ENCODE measurements around the gene TRABD2B.
"Not testable (repeated sequence)": the region's sequence is repeated elsewhere in the genome, so short reads cannot be mapped to it uniquely, and the experiment has no call there.

TRABD2B gene

GRCh38 chr1:47970882-47971281, 26.3 kb downstream of the TRABD2B start:
- in situ Hi-C loops (cut with MboI; ENCODE audit: low sequenced_read_pairs), result no loop called here

DNA sequence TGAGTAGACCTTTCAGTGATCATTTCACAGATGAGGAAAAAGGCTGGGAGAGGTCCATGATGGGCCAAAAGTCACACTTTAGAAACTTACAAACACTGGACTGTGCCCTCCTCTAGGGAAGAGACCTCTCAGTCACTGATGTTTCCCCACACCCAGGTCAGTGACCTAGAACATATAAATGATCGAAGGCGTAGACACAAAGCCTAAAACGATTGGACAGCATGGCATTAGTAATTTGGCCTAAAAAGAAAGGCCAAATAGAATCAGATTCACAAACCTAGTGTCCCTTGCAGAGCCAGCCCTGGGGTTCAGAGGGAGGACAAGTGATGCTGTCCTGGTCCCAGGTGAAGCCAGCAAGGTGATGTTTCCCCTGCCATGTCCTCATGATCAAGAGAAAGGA, 27.7 kb downstream of the TRABD2B start:
- in situ Hi-C loops (cut with MboI; ENCODE audit: low sequenced_read_pairs), result no loop called here

- in situ Hi-C loops (cut with MboI; ENCODE audit: low sequenced_read_pairs), result no loop called here
Measured at GRCh38 chr1:47968556-47968888, 28.7 kb downstream of the TRABD2B start.

DNA sequence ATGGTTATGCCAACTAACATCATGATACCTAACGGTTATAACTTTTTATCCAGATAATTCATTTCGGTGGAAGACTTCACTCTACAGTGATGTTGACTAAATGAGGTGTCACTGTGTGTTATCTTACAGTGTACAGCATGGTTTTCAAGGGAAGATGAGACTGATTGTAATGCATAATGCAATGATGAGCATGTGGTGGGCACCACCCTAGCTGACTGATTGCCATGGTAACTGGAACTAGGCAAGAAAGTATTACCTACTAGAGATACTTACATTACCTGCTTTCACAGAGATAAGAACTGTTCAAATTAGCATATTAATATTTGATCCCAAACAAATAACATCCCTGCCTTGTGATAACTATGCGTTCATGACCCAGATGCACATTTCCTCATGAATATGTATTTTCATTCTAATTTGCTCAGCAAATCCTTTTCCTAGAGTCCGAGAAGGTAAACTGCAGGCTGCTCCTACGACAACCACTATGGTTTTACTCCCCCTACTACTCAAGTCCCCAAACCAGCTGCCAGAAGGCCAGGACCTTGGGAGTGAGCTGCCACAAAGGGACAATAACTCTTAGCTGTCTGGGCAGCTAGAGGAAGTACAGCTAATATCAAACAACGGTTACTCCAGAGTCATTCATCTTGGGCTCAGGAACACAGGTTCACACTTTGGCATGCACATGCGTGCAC, 29.2 kb downstream of the TRABD2B start:
- in situ Hi-C loops (cut with MboI; ENCODE audit: low sequenced_read_pairs), result no loop called here

DNA sequence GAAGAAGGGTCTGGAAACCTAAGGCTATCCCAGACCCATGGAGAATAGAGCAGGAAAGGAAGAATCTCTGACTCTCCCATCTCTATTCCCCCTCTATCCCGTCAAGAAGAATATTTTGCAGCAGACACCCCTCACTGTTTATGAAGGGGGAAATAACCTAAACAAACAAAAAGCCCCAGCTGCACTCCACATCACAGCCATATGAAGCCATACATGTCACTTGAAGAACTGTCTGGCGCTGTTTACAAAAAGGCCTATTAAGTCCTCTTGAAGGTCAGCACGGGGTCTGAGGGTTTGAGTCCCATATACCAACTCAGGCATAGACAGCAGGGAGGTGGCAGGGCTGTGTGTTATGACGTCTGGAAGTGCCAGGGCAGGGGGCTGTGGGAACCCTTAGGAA, 31.4 kb downstream of the TRABD2B start:
- in situ Hi-C loops (cut with MboI; ENCODE audit: low sequenced_read_pairs), result no loop called here

DNA sequence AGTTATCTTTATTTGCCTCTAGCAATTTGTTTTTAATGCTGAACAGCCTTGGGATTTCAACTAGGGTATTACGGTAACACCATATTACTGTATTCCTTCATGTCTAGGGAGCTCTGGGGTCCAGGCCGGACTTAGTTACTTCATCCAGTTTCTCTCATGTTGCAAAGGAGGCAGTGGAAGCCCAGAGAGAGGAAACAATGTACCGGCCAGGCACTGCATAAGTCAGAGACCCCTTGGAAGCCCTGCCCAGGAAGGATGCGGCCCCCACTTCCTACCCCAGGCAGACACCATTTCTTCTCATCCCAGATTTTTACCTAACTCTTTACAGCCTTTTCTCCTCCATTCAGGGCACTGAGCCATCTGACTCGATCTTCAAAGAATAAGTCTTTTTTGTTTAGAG, 32.5 kb downstream of the TRABD2B start:
- in situ Hi-C loops (cut with MboI; ENCODE audit: low sequenced_read_pairs), result no loop called here

DNA sequence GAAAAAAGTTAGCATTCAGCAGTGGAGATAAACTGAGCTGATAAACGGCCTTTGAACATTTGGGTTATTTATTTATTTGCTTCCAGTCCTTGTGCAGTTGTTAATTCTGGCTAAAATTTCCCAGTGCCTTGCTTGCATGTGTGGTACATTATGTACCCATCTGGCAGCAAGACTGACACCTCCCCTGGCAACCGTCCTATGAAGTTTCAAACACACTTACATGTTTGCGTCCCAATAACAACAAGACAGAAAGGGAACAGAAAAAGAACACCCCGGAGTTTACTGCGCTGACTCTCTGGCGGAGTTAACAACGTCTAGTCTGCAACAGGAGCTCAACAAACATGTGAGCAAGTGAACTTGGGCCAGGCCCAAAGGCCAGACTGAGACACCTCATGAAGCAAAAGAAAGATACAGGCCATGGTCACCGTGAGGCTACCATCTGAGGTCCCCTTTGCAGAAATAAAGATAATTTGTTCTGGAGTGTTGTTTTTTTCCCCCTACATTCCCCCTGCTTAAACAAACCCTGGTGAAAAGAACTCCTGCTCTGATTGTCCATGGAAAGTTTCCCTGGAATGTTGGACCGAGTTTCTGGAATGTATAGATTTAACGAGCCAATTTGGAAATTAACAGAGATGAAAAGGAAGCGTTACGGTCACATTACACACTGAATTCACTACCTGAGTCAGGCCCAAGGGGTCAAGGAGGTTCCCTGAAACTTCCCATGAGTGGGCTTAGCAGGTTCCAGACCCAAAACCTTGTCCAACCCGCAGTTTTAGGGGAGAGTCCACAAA, 33.4 kb downstream of the TRABD2B start:
- in situ Hi-C loops (cut with MboI; ENCODE audit: low sequenced_read_pairs), result no loop called here

DNA sequence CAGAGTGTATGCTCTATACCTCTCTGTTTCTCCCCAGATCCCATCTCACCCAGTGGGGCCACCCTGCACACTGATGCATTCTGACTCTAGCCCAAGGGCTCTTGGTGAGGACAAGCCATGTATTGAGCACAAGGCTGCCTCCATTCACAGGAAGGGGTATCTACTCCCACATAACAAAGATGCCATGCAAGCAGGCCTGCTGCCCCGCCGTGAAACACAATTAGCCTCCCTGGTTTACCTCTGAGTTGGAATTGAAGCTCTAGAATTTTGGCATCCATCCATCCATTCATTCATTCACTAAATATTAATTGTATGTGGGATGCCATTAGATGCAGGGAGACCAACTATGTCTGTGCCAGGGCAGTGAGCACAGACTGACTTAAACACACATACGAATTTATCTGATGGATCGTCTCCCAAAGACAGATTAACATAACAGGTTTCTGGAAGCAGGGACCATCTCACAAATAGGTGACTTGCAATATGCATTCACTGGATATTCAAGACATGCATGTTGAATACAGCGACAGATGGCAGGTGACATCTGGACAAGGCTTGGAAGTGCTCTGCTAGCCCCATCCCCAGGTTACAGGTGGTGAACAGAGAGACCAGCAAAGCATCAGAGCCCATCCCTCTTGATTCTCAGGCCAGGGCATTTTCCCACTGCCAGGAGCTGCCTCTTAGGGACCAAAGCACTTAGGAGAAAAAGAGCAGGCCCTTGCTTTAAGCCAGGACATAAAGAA, 34.3 kb downstream of the TRABD2B start:
- in situ Hi-C loops (cut with MboI; ENCODE audit: low sequenced_read_pairs), result no loop called here

- in situ Hi-C loops (cut with MboI; ENCODE audit: low sequenced_read_pairs), result not testable (repeated sequence)
Measured at GRCh38 chr1:47961835-47962234, 35.4 kb downstream of the TRABD2B start.

GRCh38 chr1:47956491-47956890, 40.7 kb downstream of the TRABD2B start:
- in situ Hi-C loops (cut with MboI; ENCODE audit: low sequenced_read_pairs), result not testable (repeated sequence)

GRCh38 chr1:47953661-47954060, 43.5 kb downstream of the TRABD2B start:
- in situ Hi-C loops (cut with MboI; ENCODE audit: low sequenced_read_pairs), result no loop called here

- in situ Hi-C loops (cut with MboI; ENCODE audit: low sequenced_read_pairs), result no loop called here
Measured at GRCh38 chr1:47951545-47952235, 45.5 kb downstream of the TRABD2B start.

DNA sequence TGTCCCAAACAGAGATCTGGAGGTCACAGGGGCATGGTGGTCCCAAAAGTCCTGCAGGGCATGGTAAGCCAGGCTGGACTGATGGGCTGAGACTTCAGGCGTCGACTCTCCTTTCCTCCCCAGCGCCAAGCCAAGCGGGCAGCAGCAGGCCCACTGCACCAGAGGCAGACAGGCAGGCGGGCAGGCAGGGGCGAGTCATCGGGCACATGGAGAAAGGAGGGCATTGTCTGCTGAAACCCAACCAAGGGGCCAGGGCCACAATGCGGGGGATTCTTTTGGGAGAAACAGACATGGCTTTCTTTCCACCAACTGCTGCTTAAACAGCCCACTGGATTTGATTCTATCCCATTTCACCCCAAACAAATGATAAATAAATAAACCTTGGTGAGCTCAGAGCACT, 46.2 kb downstream of the TRABD2B start:
- in situ Hi-C loops (cut with MboI; ENCODE audit: low sequenced_read_pairs), result no loop called here

- in situ Hi-C loops (cut with MboI; ENCODE audit: low sequenced_read_pairs), result no loop called here
Measured at GRCh38 chr1:47950471-47950870, 46.7 kb downstream of the TRABD2B start.

DNA sequence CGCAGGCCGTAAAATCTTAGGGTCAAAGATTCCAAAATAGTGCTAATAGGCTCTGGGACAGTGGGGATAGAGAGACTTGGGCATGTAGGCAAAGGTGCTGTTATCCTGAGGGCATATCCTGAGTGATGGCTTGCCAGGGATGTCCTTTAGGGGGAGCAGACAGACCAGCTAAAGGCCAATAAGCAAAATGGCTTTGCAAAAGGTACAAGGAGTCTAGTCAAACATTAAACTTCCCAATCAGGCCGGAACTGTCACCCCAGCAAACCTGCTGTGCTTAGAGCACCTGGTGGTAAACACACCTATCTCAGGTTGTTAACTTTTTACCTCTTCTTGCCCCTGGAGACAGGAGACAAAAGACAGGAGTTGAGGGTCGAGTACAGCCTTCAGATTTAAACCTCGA, 49.1 kb downstream of the TRABD2B start:
- in situ Hi-C loops (cut with MboI; ENCODE audit: low sequenced_read_pairs), result no loop called here

DNA sequence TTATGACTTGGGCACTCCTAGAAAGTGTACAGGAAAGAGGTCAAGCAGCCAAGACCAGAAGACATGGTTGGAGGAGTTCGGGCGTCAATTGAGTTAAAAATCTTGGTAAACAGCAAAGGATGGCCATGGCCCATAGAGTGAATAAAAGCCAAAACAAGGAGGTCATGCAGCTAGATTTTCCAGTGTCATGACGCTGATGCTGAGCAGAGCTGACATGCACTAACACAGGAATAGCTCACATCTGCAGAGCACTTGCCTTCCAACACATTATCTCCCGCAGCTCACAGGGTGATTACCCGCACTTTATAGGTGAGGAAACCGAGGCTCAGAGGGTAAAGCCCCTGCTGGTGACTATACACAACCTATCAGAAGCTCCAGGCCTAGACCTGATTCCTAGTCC, 49.7 kb downstream of the TRABD2B start:
- in situ Hi-C loops (cut with MboI; ENCODE audit: low sequenced_read_pairs), result no loop called here

GRCh38 chr1:47944561-47944960, 52.6 kb downstream of the TRABD2B start:
- in situ Hi-C loops (cut with MboI; ENCODE audit: low sequenced_read_pairs), result no loop called here

GRCh38 chr1:47942240-47942629, 55.0 kb downstream of the TRABD2B start:
- in situ Hi-C loops (cut with MboI; ENCODE audit: low sequenced_read_pairs), result no loop called here

DNA sequence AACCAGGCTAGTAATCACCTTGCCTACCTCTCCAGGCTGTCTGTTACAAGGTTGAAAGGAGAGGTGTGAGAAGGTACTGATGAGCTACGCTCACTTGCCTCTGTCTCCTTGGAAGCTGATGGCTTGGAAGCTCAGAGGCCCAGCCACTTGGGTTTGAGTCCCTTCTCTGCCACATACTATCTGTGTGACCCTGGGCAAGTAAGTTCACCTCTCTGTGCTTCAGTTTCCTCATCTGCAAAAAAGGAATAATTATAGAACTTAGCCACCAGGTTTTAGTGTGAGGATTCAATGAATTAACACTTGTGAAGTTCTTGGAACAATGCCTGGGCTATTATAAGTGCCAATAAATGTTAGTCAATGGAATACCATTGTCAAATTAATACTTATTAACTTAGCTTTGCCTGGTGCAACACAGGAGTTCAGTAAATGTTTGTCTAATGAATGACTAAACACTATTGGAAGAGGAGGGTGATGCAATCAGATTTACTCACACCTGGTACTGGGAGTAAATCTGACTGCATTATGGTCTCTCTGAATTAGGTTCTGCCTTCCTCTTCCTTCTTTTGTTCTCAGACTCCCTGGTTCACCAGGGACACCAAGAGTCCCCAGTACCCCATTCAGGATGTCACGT, 55.5 kb downstream of the TRABD2B start:
- in situ Hi-C loops (cut with MboI; ENCODE audit: low sequenced_read_pairs), result no loop called here

DNA sequence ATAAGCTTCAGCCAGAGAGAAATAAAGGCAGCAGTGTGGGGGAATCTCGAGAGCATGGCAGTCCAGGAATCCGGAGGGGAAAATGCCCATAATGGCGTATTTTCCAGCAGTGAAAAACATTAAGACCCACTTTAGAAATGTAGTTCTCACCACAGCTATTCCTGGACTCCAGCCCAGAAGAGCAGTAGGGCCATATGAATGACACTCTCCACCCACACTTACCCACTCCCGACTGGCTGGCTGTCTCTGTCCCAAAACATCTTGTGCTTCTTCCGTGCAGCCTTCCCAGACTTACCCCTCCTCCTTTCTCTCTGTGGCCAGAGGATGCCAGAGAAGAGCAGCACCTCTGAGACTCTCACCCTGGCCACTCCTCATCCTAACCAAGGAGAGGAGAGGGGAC, 56.4 kb downstream of the TRABD2B start:
- in situ Hi-C loops (cut with MboI; ENCODE audit: low sequenced_read_pairs), result no loop called here

- in situ Hi-C loops (cut with MboI; ENCODE audit: low sequenced_read_pairs), result no loop called here
Measured at GRCh38 chr1:47940326-47940725, 56.9 kb downstream of the TRABD2B start.
